Measurements from ENCODE around the gene EPB41L2.

- TF ChIP-seq, protein P1, sequence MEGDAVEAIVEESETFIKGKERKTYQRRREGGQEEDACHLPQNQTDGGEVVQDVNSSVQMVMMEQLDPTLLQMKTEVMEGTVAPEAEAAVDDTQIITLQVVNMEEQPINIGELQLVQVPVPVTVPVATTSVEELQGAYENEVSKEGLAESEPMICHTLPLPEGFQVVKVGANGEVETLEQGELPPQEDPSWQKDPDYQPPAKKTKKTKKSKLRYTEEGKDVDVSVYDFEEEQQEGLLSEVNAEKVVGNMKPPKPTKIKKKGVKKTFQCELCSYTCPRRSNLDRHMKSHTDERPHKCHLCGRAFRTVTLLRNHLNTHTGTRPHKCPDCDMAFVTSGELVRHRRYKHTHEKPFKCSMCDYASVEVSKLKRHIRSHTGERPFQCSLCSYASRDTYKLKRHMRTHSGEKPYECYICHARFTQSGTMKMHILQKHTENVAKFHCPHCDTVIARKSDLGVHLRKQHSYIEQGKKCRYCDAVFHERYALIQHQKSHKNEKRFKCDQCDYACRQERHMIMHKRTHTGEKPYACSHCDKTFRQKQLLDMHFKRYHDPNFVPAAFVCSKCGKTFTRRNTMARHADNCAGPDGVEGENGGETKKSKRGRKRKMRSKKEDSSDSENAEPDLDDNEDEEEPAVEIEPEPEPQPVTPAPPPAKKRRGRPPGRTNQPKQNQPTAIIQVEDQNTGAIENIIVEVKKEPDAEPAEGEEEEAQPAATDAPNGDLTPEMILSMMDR (IDR thresholded peaks at IDR 0.05): no peak
- TF ChIP-seq POLR2A (IDR thresholded peaks at IDR 0.05): no peak
These were observed 149.9 kb downstream of the EPB41L2 start for GRCh38 chr6:130913120-130913519.

Measured in Peyer's patch (tissue), 4 donors.